NCI-H69 (cell line): ENCODE data around the gene TLR8.

Experiments used
- DNase-seq: peaks from one replicate; lab custom pipeline; 2025; lab: John Stamatoyannopoulos, UW

TLR8 gene

GRCh38 chrX:12966151-12966550 is 59.7 kb downstream of the TLR8 start:
- no peak for DNase-seq

- DNase-seq, result no peak
These were observed 61.5 kb downstream of the TLR8 start for GRCh38 chrX:12967711-12968465.

- DNase-seq, result peak; percentile 50
These were observed 64.3 kb downstream of the TLR8 start for GRCh38 chrX:12970691-12971202.

GRCh38 chrX:12971282-12972003 is 65.0 kb downstream of the TLR8 start:
- peak; percentile 14 for DNase-seq

- DNase-seq, result no peak
These were observed 65.8 kb downstream of the TLR8 start for GRCh38 chrX:12972243-12972642.
